BJ (cell line): ENCODE results near the gene MBD3. TPM values are rescaled to one million over a fixed set of nuclear protein-coding genes. Genes with fewer than 3 reads are reported as not detected.

Experiments
- CTCF ChIA-PET: fragments of 350-600 bp; formaldehyde crosslinking; extraction: SDS; loops from one replicate; lab custom pipeline; 2021; ENCODE audit warnings: antibody characterized with exemption, inconsistent platforms; lab: Yijun Ruan, JAX
- POLR2A ChIA-PET: fragments of 300-600 bp; sonication (Branson Sonifier 250); formaldehyde crosslinking; extraction: SDS; loops from one replicate; lab custom pipeline; 2021; ENCODE audit warnings: antibody characterized with exemption; lab: Charles Lee
- DNase-seq: peaks from one replicate; pipeline ENCODE4 v3.0.0-alpha.2; 2011; ENCODE audit warnings: low read depth
- H3K27me3 ChIP-seq: 2 replicates; pipeline ENCODE4 v1.6.0; 2011; ENCODE audit warnings: low read length; ENCODE audit not compliant: control insufficient read depth, insufficient read depth
- H3K36me3 ChIP-seq: 2 replicates; pipeline ENCODE4 v1.5.1; 2011; ENCODE audit warnings: low read length; ENCODE audit not compliant: control insufficient read depth, insufficient read depth
- H3K4me3 ChIP-seq: 2 replicates; pipeline ENCODE4 v1.5.1; 2011; ENCODE audit warnings: low read depth, mild to moderate bottlenecking, control low read depth, low read length
- CTCF ChIP-seq: IDR thresholded peaks from 2 replicates; pipeline ENCODE4 v1.5.1; 2011; ENCODE audit warnings: low read depth, mild to moderate bottlenecking, control low read depth, inconsistent platforms, low read length, moderate library complexity; ENCODE audit not compliant: insufficient read depth
- polyA plus RNA-seq: library from polyadenylated mRNA; depleted of rRNA; stranded (reverse); fragments of >200 nt; gene quantifications from 2 replicates; pipeline ENCODE4 v1.2.3, GENCODE V29; 2011; rRNA removed
- small RNA-seq: library from RNA; depleted of rRNA; stranded (forward); fragments of <200 nt; gene quantifications from one replicate; pipeline ENCODE3, GENCODE V24; 2012; ENCODE audit warnings: low replicate concordance, low read depth; ENCODE audit not compliant: insufficient read length

MBD3 gene
- polyA plus RNA-seq, 1 experiment, result 53.4 TPM

- Histone ChIP-seq H3K27me3 (peaks cover 16% of the 10 kb centered on the region), H3K4me3 (no peak overlapping the region), H3K36me3 (no peaks in the 10 kb centered on the region)
- CTCF ChIA-PET, result interaction anchor here (1.4 kb wide), 1 partner anchor 21 kb away, joined by 5 read pairs; no protein-coding TSS in a partner anchor
- TF ChIP-seq CTCF, result no peak
- POLR2A ChIA-PET, result no interaction called here
- DNase-seq, result no peak
These were observed 67.3 kb downstream of the MBD3 start for GRCh38 chr19:1525343-1525742.

GRCh38 chr19:1524972-1525325 lies 67.7 kb downstream of the MBD3 start:
- no peak for DNase-seq

GRCh38 chr19:1524287-1524971 lies 68.2 kb downstream of the MBD3 start:
- ChIA-PET POLR2A (no interaction called here), CTCF (interaction anchor here (1.4 kb wide), 1 partner anchor 22 kb away, joined by 5 read pairs; no protein-coding TSS in a partner anchor)
- DNase-seq, result no peak
- no peak for TF ChIP-seq CTCF
- H3K4me3 ChIP-seq, result no peak overlapping the region
- peaks cover 18% of the 10 kb centered on the region for H3K27me3 ChIP-seq
- no peaks in the 10 kb centered on the region for H3K36me3 ChIP-seq

More at GRCh38 chr19:1524972-1525325, 67.7 kb downstream of the MBD3 start:
- Histone ChIP-seq H3K4me3 (no peak overlapping the region), H3K27me3 (peaks cover 16% of the 10 kb centered on the region), H3K36me3 (no peaks in the 10 kb centered on the region)
- ChIA-PET CTCF (interaction anchor here (1.4 kb wide), 1 partner anchor 21 kb away, joined by 5 read pairs; no protein-coding TSS in a partner anchor), POLR2A (no interaction called here)
- no peak for TF ChIP-seq CTCF

Small RNA genes lying within 50 kb of the gene (small RNA-seq; reads per million reads assigned to genes)
- gene AC005943.2 (not detected), gene RN7SL477P (not detected), gene RNU6-1223P (not detected)

Other genes with a start within 250 kb of the MBD3 start
- 35.5 and 59.6 TPM in 2 replicates for gene NDUFS7, start 209.0 kb downstream of the MBD3 start, polyA plus RNA-seq
- gene GAMT, start 191.3 kb downstream of the MBD3 start, polyA plus RNA-seq, result 26.9 and 43.7 TPM in 2 replicates
- 38.3 and 48.9 TPM in 2 replicates for gene DAZAP1, start 185.3 kb downstream of the MBD3 start, polyA plus RNA-seq
- 854 and 1,597 TPM in 2 replicates for gene RPS15, start 154.5 kb downstream of the MBD3 start, polyA plus RNA-seq
- 0.07 and 0.11 TPM in 2 replicates for gene APC2, start 142.7 kb downstream of the MBD3 start, polyA plus RNA-seq
- gene C19orf25, start 113.7 kb downstream of the MBD3 start, polyA plus RNA-seq, result 23.9 and 32.6 TPM in 2 replicates
- 0.59 and 1.3 TPM in 2 replicates for gene PCSK4, start 102.5 kb downstream of the MBD3 start, polyA plus RNA-seq
- gene REEP6, start 101.7 kb downstream of the MBD3 start, polyA plus RNA-seq, result 1.7 and 3.1 TPM in 2 replicates
- gene ADAMTSL5, start 79.8 kb downstream of the MBD3 start, polyA plus RNA-seq, result 15.0 and 21.5 TPM in 2 replicates
- gene PLK5, start 68.8 kb downstream of the MBD3 start, polyA plus RNA-seq, result not detected in 2 replicates
- 5.4 and 6.9 TPM in 2 replicates for gene MEX3D, start 24.5 kb downstream of the MBD3 start, polyA plus RNA-seq
- gene UQCR11, start 12.6 kb upstream of the MBD3 start, polyA plus RNA-seq, result 177 and 213 TPM in 2 replicates
- 32.6 and 49.8 TPM in 2 replicates for gene TCF3, start 59.8 kb upstream of the MBD3 start, polyA plus RNA-seq
- gene ONECUT3, start 160.6 kb upstream of the MBD3 start, polyA plus RNA-seq, result not detected in 2 replicates
- gene ATP8B3, start 219.4 kb upstream of the MBD3 start, polyA plus RNA-seq, result 2.7 and 4.6 TPM in 2 replicates